Muscle layer of colon (tissue), 2 donors: ENCODE data around the gene NCOA3.
"Not testable (repeated sequence)": the region's sequence is repeated elsewhere in the genome, so short reads cannot be mapped to it uniquely, and the experiment has no call there.

Experiments used
- H3K27ac ChIP-seq: one replicate; pipeline ENCODE4 v1.7.0; 2013; ENCODE audit warnings: low read depth, mild to moderate bottlenecking, low read length, moderate library complexity
- H3K27me3 ChIP-seq, 2 donors: one replicate each; pipeline ENCODE4 v1.7.0; 2013; ENCODE audit warnings: low read length in 2 of 2, mild to moderate bottlenecking in 2 of 2; ENCODE audit not compliant: insufficient read depth in 2 of 2, control insufficient read depth in 1 of 2
- H3K36me3 ChIP-seq: one replicate; pipeline ENCODE4 v1.7.0; 2013; ENCODE audit warnings: mild to moderate bottlenecking, low read length; ENCODE audit not compliant: insufficient read depth
- H3K4me1 ChIP-seq: one replicate; pipeline ENCODE4 v1.7.0; 2013; ENCODE audit warnings: mild to moderate bottlenecking, low read length; ENCODE audit not compliant: insufficient read depth
- H3K4me3 ChIP-seq, 2 donors: one replicate each; pipeline ENCODE4 v1.7.0; 2013; ENCODE audit warnings: low read length in 2 of 2, low read depth in 1 of 2, mild to moderate bottlenecking in 1 of 2, moderate library complexity in 1 of 2
- H3K9ac ChIP-seq: one replicate; pipeline ENCODE4 v1.7.0; 2013; ENCODE audit warnings: low read length
- H3K9me3 ChIP-seq: one replicate; pipeline ENCODE4 v1.7.0; 2013; ENCODE audit warnings: mild to moderate bottlenecking, low read length
- donor health status: abdominal sarcoma.
- donor health status: Adenocarcinoma of cecum.

NCOA3 gene

GRCh38 chr20:47545499-47545898 lies 43.8 kb downstream of the NCOA3 start:
- Histone ChIP-seq H3K9ac (no peak overlapping the region), H3K4me3 (no peak overlapping the region), H3K36me3 (no peaks in the 10 kb centered on the region), H3K4me1 (peaks cover 20% of the 10 kb centered on the region), H3K27ac (no peak overlapping the region), H3K9me3 (no peaks in the 10 kb centered on the region), H3K27me3 (no peaks in the 10 kb centered on the region)

- Histone ChIP-seq H3K27me3 (no peaks in the 10 kb centered on the region), H3K36me3 (no peaks in the 10 kb centered on the region), H3K9me3 (no peaks in the 10 kb centered on the region), H3K27ac (no peak overlapping the region), H3K9ac (no peak overlapping the region), H3K4me3 (no peak overlapping the region), H3K4me1 (peaks cover 26% of the 10 kb centered on the region)
These were observed 44.7 kb downstream of the NCOA3 start for GRCh38 chr20:47546184-47547033.

- peaks cover 26% of the 10 kb centered on the region for H3K4me1 ChIP-seq
- H3K36me3 ChIP-seq: no peaks in the 10 kb centered on the region
- no peaks in the 10 kb centered on the region for H3K27me3 ChIP-seq
- H3K9me3 ChIP-seq: no peaks in the 10 kb centered on the region
- no peak overlapping the region for H3K9ac ChIP-seq
- no peak overlapping the region for H3K4me3 ChIP-seq
- no peak overlapping the region for H3K27ac ChIP-seq
These were observed 45.3 kb downstream of the NCOA3 start for GRCh38 chr20:47547034-47547387.

GRCh38 chr20:47549671-47550070 lies 48.0 kb downstream of the NCOA3 start:
- H3K9ac ChIP-seq: no peak overlapping the region
- H3K36me3 ChIP-seq: no peaks in the 10 kb centered on the region
- no peak overlapping the region for H3K27ac ChIP-seq
- no peaks in the 10 kb centered on the region for H3K27me3 ChIP-seq
- peaks cover 21% of the 10 kb centered on the region for H3K4me1 ChIP-seq
- H3K4me3 ChIP-seq: no peak overlapping the region
- H3K9me3 ChIP-seq: no peaks in the 10 kb centered on the region

- Histone ChIP-seq H3K36me3 (no peaks in the 10 kb centered on the region), H3K4me3 (no peak overlapping the region), H3K27ac (no peak overlapping the region), H3K9me3 (no peaks in the 10 kb centered on the region), H3K4me1 (peaks cover 11% of the 10 kb centered on the region), H3K9ac (no peak overlapping the region), H3K27me3 (no peaks in the 10 kb centered on the region)
These were observed 49.5 kb downstream of the NCOA3 start for GRCh38 chr20:47551222-47551621.

GRCh38 chr20:47551841-47552240 lies 50.2 kb downstream of the NCOA3 start:
- Histone ChIP-seq H3K36me3 (no peaks in the 10 kb centered on the region), H3K27me3 (no peaks in the 10 kb centered on the region), H3K27ac (no peak overlapping the region), H3K9me3 (no peaks in the 10 kb centered on the region), H3K4me1 (peaks cover 9% of the 10 kb centered on the region), H3K4me3 (no peak overlapping the region), H3K9ac (no peak overlapping the region)

- Histone ChIP-seq H3K9me3 (no peaks in the 10 kb centered on the region), H3K27ac (no peak overlapping the region), H3K9ac (no peak overlapping the region), H3K36me3 (no peaks in the 10 kb centered on the region), H3K4me1 (peaks cover 14% of the 10 kb centered on the region), H3K27me3 (no peaks in the 10 kb centered on the region), H3K4me3 (no peak overlapping the region)
These were observed 51.3 kb downstream of the NCOA3 start for GRCh38 chr20:47552996-47553395.

GRCh38 chr20:47553594-47554235 lies 52.0 kb downstream of the NCOA3 start:
- not testable (repeated sequence) for H3K9ac ChIP-seq, H3K36me3 ChIP-seq, H3K27me3 ChIP-seq, H3K9me3 ChIP-seq, H3K27ac ChIP-seq, H3K4me3 ChIP-seq
- H3K4me1 ChIP-seq: peaks cover 19% of the 10 kb centered on the region

GRCh38 chr20:47554283-47554682 lies 52.6 kb downstream of the NCOA3 start:
- H3K9ac ChIP-seq, H3K36me3 ChIP-seq, H3K27me3 ChIP-seq, H3K9me3 ChIP-seq, H3K4me3 ChIP-seq, H3K27ac ChIP-seq: not testable (repeated sequence)
- peaks cover 24% of the 10 kb centered on the region for H3K4me1 ChIP-seq

- no peak overlapping the region for H3K27ac ChIP-seq
- H3K27me3 ChIP-seq: no peaks in the 10 kb centered on the region
- no peaks in the 10 kb centered on the region for H3K36me3 ChIP-seq
- H3K4me3 ChIP-seq: no peak overlapping the region
- no peaks in the 10 kb centered on the region for H3K9me3 ChIP-seq
- H3K4me1 ChIP-seq: peaks cover 43% of the 10 kb centered on the region
- H3K9ac ChIP-seq: no peak overlapping the region
These were observed 55.5 kb downstream of the NCOA3 start for GRCh38 chr20:47557218-47557617.

- Histone ChIP-seq H3K27me3 (no peaks in the 10 kb centered on the region), H3K4me1 (peaks cover 43% of the 10 kb centered on the region), H3K27ac (no peak overlapping the region)
These were observed 56.1 kb downstream of the NCOA3 start for GRCh38 chr20:47557791-47558190.

More at GRCh38 chr20:47557791-47558190, 56.1 kb downstream of the NCOA3 start:
- Histone ChIP-seq H3K9me3 (no peaks in the 10 kb centered on the region), H3K36me3 (no peaks in the 10 kb centered on the region), H3K9ac (no peak overlapping the region), H3K4me3 (no peak overlapping the region)
